Measurements from ENCODE around the gene CDH2. TPM values are rescaled to one million over a fixed set of nuclear protein-coding genes. Genes with fewer than 3 reads are reported as not detected.

CDH2 gene
- total RNA-seq, 1 donor from 2014 or later = 0.79 TPM

- no peak for DNase-seq (ENCODE audit: low read depth in 2 of 2)
Observed at GRCh38 chr18:28127763-28128658, 48.9 kb downstream of the CDH2 start.

- no peak for DNase-seq (ENCODE audit: low read depth in 2 of 2)
Observed at GRCh38 chr18:28127228-28127627, 49.7 kb downstream of the CDH2 start.

GRCh38 chr18:28126768-28127167 lies 50.2 kb downstream of the CDH2 start:
- DNase-seq (ENCODE audit: low read depth in 2 of 2) = no peak

- peak in 1 of 2 donors; percentile 37 for DNase-seq (ENCODE audit: low read depth in 2 of 2)
Observed at GRCh38 chr18:28125051-28125450, 51.9 kb downstream of the CDH2 start.

- no peak for DNase-seq (ENCODE audit: low read depth in 2 of 2)
Observed at GRCh38 chr18:28124131-28125029, 52.5 kb downstream of the CDH2 start.

GRCh38 chr18:28123401-28124030 lies 53.4 kb downstream of the CDH2 start:
- DNase-seq (ENCODE audit: low read depth in 2 of 2) = no peak

GRCh38 chr18:28120828-28121515 lies 56.0 kb downstream of the CDH2 start:
- DNase-seq (ENCODE audit: low read depth in 2 of 2) = no peak

GRCh38 chr18:28116461-28116860 lies 60.5 kb downstream of the CDH2 start:
- no peak for DNase-seq (ENCODE audit: low read depth in 2 of 2)

- DNase-seq (ENCODE audit: low read depth in 2 of 2) = peak in 1 of 2 donors; percentile 83
Observed at GRCh38 chr18:28115149-28115550, 61.8 kb downstream of the CDH2 start.

GRCh38 chr18:28114472-28114871 lies 62.5 kb downstream of the CDH2 start:
- DNase-seq (ENCODE audit: low read depth in 2 of 2) = peak in 1 of 2 donors; percentile 50

- no peak for DNase-seq (ENCODE audit: low read depth in 2 of 2)
Observed at GRCh38 chr18:28113271-28114029, 63.5 kb downstream of the CDH2 start.

- peak in 1 of 2 donors; percentile 57 for DNase-seq (ENCODE audit: low read depth in 2 of 2)
Observed at GRCh38 chr18:28112056-28112470, 64.9 kb downstream of the CDH2 start.

GRCh38 chr18:28110924-28111323 lies 66.0 kb downstream of the CDH2 start:
- DNase-seq (ENCODE audit: low read depth in 2 of 2) = no peak

- DNase-seq (ENCODE audit: low read depth in 2 of 2) = no peak
Observed at GRCh38 chr18:28109781-28110560, 67.0 kb downstream of the CDH2 start.

- DNase-seq (ENCODE audit: low read depth in 2 of 2) = no peak
Observed at GRCh38 chr18:28108814-28109213, 68.1 kb downstream of the CDH2 start.

GRCh38 chr18:28108254-28108653 lies 68.7 kb downstream of the CDH2 start:
- no peak for DNase-seq (ENCODE audit: low read depth in 2 of 2)

- no peak for DNase-seq (ENCODE audit: low read depth in 2 of 2)
Observed at GRCh38 chr18:28099237-28099636, 77.7 kb downstream of the CDH2 start.

- DNase-seq (ENCODE audit: low read depth in 2 of 2) = no peak
Observed at GRCh38 chr18:28095631-28096030, 81.3 kb downstream of the CDH2 start.

- no peak for DNase-seq (ENCODE audit: low read depth in 2 of 2)
Observed at GRCh38 chr18:28095041-28095440, 81.9 kb downstream of the CDH2 start.

- no peak for DNase-seq (ENCODE audit: low read depth in 2 of 2)
Observed at GRCh38 chr18:28091197-28091596, 85.7 kb downstream of the CDH2 start.

All from lung microvascular endothelial cell (primary cell).